Inferior parietal cortex (tissue), 1 donor: Measurements from ENCODE around the gene SNCA.

ENCODE experiments used
- DNase-seq: peaks from one replicate; pipeline ENCODE4 v3.0.0-alpha.2; 2016; ENCODE audit errors: extremely low spot score

SNCA gene

DNA sequence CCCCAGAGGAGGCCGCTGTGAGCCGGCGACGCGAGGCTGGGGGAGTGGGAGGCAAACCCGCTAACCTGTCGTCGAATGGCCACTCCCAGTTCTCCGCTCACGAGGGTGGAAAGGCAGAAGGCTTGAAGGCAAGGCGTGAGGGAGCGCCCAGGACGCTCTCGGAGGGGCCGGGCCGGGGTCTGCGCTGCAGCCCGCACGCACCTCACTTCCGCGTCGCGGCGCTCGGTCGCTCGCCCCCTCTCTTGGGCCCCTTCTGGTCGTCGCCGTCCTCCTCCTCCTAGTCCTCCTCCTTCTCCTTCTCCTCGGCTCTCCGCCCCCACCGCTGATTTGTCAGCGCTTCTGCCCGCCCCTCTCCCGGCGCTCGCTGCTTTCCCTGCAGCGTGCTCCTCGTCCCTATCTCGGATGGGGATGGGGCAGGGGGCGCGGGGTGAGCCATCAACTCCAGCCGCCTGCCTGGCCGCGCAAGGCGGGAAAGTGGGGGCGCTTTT lies at the start of gene SNCA:
TSS of gene SNCA (minus strand) at position 265 of the 488 bp plus-strand sequence. CDS start 1,494 bp downstream, outside the sequence.
- DNase-seq: peak; percentile 75

DNA sequence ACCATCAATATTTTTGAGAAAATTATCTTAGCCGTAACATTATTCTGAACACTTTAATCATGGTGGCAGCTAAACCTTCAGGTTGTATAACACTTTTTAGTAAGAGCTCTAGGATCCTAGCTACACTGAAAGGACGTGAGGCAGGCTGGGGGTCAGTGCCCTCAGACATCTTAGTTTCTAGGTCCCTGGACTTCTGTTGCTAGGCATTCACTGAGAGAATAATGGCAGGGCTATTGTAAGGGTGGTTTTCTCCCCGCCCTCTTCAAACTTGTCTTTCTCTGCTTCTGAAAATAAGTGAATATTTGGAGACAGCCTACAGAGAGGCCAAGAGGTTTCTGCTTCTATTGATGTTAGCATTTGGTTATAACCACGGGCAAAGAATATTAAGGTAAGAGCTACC lies 42.3 kb upstream of the SNCA start:
- no peak for DNase-seq

GRCh38 chr4:89878611-89879010 lies 41.6 kb upstream of the SNCA start:
- no peak for DNase-seq

DNA sequence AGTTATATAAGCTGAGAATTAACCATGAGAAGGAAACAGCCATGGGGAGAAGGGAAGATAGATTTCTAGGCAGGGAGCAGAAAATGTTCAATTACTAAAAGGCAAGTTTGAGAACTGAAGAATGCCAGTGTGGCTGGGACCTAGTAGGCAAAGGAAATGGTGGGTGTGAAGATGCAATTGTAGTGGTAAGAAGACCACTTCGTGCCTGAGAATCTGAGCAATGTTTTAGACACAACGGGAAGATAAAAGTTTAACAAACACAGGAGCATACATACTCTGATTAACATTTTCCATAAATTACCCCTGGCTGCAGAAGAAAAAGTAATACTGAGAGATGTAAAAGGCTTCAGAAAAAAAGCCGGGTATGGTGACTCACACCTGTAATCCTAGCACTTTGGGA lies 39.6 kb upstream of the SNCA start:
- DNase-seq: no peak

DNA sequence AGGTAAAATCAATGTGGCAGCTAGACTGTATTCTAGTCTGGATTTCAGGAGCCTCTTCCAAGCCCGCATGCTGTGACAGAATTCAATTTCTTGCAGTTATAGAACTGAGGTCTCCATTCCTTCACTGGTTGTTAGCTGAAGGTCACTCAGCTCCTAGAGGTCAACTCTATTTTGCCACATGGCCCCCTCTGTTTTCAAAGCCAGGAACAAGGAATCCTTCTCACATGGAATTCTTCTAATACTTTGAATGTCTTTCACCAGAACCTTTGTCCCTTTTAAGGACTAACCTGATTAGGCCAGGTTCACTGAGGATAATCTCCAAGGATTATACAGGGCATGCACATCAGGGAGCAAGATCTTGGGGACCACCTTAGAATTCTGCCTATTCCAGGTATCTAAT lies 34.2 kb upstream of the SNCA start:
- DNase-seq: no peak

DNA sequence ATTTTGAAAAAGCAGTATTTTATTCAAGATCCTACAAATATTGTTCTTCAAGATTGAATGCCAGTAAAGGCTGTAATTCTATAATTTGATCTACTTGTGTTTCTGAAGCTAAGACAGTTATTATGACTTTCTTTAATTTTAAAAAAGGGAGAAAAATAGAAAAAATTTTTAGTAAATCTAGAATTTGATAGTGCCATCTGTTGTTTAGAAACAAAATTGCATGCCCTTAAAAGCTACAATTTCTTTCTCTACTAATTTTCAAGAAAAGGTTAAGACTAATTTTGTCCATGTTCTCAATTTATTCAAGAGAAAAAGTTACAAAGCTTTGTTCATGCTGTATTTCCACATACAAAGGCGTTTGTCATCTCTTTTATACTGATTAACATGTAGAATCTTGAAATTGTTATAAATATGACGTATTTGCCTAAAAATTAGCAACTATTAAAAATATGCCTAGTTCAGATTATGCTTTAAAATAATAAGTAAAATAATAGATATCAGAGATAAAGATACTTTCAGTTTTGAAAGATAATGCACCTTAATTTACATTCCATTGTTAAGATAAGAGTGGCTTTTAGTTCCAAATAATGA lies 32.1 kb upstream of the SNCA start:
- peak; percentile 26 for DNase-seq

DNA sequence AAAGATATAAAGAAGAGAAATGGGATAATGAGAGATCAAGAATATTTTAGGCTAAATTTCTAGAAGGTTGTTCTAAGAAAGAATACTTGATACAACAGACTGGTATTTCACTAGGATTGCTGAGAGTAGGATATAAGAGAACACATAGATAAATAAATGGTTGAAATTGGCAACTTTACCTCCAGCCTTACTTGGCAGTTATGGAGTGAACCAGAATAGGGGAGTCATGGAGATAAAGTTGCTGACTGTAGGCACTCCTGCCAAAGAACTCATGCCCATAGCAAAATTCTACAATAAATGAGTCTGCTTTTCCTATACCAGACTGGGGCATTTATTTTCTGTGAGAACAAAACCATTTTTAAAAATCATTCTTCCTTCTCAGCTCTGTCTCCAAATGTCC lies 31.3 kb upstream of the SNCA start:
- DNase-seq: no peak

DNA sequence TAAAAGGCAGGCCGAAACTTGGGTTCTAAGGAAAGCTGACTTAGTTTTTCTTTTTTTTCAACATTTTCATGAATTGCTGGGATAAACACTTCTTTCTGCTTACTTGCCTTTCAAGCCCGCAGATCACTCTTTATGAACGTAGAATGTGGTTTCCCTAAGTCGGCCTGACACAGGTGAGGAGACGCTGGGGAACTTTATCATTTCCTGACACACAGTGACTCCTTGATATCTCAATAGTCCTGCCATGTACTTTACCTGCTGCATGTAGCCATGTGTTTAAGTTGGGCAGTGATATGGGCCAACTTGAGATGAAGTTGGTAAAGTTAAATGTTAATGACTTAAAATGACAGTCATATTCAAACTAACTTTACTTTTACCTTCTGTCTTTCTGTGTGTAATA lies 26.6 kb upstream of the SNCA start:
- no peak for DNase-seq

DNA sequence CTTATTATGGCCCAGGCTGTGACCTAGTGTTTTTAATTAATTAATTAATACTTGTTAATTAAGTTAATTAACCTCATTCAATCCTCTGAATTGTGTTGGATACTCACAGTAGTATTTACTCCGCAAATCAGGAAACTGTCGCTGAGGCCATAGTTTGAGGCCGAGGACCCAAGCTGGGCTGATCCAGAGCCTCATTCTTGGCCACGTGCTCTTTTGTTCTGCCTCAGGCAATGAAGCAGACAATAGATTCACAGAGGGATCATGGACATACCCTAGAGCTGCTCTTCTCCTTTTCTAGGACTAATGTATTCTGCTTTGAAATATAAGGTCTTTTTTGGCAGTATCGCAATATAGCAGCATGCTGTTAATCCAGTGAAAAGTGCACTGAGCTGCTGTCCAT lies 24.0 kb upstream of the SNCA start:
- no peak for DNase-seq

DNA sequence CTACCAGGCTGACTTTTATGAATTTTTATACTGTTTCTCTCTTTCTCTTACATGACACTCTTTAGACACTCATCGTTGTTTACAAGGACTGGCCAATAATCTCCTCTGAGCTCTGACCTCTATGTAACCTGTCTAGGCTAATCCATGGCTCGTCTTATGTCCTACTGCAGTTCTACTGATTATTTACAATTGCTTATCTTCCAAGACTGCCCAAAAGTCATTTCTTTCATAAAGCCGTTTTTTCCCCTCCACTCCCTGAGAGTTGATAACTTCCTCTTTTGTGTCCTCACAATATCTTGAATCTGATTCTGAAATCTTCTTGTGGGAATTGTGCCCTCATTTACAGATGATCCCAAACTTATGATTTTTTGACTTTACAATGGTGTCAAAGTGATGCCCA lies 18.3 kb upstream of the SNCA start:
- DNase-seq: no peak

GRCh38 chr4:89847571-89848325 lies 10.8 kb upstream of the SNCA start:
- DNase-seq: no peak

DNA sequence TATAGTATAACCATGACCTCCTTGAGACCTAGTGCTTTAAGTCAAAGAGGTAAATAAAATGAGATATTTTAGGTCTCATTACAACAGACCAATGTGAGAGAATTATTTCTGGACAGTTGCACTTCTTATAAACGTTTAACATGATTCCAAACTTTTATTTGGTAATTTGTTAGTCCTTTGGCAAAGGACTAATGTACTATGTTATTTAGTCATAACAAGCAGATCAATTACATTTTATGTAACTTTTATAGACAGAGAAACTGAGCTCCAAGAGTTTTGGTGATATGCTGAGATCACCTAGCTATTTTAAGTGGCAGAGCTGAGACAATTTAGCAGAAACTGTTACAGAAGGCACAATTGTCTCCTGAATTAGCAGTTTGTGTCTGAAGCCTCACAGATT lies 2.6 kb upstream of the SNCA start:
- no peak for DNase-seq

DNA sequence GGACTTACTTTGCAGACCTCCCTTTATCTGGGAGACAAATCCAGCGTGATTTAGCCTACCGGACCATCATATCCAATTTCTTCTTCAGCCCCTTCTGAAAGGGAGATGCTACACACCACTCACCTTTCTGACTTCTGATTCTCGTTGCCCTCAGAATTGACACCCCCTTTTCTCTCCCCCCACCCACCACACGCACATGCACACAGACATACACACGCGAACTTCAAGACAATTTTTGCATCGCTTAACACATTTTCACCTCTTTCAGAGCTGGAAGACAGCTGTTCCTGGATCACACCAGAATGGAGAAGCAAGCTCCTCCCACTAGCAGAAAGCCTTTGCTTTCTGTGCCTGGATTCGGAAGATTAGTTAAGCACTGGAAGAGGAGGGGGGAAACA lies 1.0 kb upstream of the SNCA start:
- no peak for DNase-seq

GRCh38 chr4:89837385-89837992 lies 528 bp upstream of the SNCA start:
- peak; percentile 76 for DNase-seq

- peak; percentile 49 for DNase-seq
Observed at GRCh38 chr4:89836031-89836745, 773 bp downstream of the SNCA start.

GRCh38 chr4:89835413-89835812 lies 1.5 kb downstream of the SNCA start:
- no peak for DNase-seq

GRCh38 chr4:89834486-89835209 lies 2.3 kb downstream of the SNCA start:
- no peak for DNase-seq

- peak; percentile 78 for DNase-seq
Observed at GRCh38 chr4:89829470-89830138, 7.4 kb downstream of the SNCA start.

DNA sequence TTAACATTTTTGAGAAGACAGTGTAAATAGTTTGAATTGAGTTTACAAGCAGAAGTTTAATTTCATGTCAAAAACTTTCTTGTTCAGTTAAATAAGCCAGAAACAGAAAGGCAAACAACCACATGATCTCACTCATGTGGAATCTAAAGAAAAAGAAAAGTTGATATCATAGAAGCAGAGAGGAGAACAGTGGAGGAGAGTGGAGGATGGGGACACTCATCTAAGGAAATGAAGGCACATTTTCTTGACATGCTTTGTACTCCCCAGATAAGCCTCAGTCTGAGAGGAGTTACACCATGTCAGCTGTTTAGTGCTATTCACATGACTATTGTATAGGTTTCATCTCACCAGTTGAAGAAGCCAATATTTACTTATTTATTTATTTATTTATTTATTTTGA lies 13.5 kb downstream of the SNCA start:
- DNase-seq: no peak

DNA sequence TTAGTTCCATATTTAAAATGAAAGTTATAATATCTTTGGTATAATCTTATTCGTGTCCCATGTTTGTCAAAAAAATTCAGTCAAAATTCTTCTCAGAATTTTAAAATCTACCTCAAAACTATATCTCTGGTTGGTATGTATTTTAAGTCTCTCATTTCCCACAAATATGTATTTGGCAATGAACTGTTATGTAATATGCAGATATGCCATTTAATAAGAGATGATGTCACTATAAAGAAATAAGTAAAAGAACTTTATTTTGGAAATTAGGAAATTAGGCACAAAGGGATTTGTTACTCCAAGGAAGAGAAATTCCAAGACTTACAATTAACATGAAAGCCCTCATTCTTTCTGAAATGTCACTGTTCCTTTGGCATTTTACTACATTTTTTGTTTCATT lies 15.3 kb downstream of the SNCA start:
- no peak for DNase-seq

DNA sequence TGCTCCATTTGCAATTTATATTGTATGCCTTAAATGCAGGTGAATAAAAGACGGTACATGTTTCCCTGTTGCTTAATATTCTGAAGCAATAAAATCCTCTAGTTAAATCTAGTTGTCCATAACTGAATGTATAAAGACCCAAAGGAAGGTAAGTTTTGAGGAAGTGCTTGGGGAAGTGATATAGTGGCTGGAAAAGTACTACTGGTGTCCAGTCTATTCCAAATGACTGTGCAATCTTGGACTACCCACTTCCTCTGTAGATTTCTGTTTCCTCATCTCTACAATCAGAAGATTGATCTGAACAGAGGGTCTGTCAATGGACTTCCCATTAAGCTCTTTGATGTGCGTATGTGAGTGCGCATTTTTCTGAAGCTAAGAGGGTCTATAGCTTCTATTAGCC lies 17.0 kb downstream of the SNCA start:
- DNase-seq: no peak
